GM18909 (cell line): Measurements from ENCODE around the gene CYTH1.

Experiments
- ATAC-seq: cut with Tn5 transposase; IDR thresholded peaks from one replicate; pipeline ENCODE4 v1.9.1; 2021; ENCODE audit warnings: mild to moderate bottlenecking; ENCODE audit not compliant: unreplicated experiment, poor library complexity

CYTH1 gene

GRCh38 chr17:78719630-78720298, 62.3 kb downstream of the CYTH1 start:
- ATAC-seq, result no peak

GRCh38 chr17:78718575-78719208, 63.4 kb downstream of the CYTH1 start:
- ATAC-seq, result no peak

DNA sequence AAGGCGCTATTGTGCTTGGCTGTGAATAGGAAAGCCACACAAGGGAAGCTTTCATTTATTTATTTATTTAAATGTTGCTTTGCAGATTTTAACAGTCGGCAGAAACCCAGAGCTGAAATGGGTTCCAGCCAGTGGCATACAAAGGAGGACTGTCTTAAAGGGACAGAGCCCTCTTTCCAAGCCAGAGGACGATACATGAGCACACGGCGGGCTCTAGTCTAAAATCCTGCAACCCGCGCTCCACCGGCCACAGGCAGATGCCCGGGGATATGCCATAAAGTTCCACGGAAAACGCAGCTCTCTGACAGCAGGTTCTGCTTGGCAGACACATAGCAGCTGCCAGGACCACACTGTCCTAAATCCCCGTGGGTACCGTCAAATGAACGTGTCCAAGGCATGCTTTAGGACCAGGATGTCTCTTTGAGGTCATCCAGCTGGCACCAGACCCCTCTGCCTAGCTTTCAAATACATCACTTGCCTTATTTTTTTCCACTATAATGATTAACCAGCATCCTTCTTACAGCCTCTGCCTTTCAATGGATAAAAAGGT, 64.6 kb downstream of the CYTH1 start:
- ATAC-seq, result no peak

GRCh38 chr17:78716814-78717393, 65.2 kb downstream of the CYTH1 start:
- ATAC-seq, result no peak

DNA sequence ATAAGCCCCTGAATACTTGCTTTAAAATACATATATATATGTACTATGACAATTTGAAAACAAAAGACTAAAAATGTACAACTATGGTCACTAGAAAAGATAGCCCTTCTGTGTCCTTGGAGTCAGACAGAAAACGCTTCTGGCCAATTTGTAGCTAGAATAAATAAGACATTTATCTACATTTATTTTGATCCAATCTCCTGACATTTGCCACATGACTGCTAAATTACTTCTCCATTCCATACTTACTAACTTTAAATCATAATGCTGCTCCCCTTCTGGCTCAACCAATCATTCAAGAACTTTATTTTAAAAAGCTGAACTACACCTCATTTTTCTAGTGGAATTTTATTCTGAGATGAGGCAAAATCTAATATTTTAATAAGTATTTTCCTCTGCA, 65.8 kb downstream of the CYTH1 start:
- ATAC-seq, result no peak

GRCh38 chr17:78715876-78716275, 66.2 kb downstream of the CYTH1 start:
- no peak for ATAC-seq

GRCh38 chr17:78715000-78715771, 66.9 kb downstream of the CYTH1 start:
- ATAC-seq, result no peak

DNA sequence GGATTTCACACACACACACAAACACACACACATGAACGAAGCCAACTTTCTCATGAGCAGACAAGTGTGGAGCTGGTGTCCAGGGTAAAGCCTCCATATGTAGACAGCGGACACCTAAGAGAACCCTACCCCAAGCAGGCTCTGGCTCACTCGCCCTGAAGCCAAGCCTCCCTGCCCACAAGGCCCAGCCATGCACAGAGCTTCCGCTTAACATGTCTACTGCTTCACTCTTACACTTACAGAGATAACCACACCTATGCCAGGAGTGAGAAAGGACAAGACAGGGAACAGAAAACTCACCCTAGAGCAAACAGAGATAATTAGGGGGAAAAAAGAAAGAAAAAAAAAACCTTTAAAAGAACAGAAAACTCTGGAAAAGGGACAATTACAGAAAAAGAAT, 67.5 kb downstream of the CYTH1 start:
- no peak for ATAC-seq

GRCh38 chr17:78712043-78712442, 70.0 kb downstream of the CYTH1 start:
- ATAC-seq, result no peak

DNA sequence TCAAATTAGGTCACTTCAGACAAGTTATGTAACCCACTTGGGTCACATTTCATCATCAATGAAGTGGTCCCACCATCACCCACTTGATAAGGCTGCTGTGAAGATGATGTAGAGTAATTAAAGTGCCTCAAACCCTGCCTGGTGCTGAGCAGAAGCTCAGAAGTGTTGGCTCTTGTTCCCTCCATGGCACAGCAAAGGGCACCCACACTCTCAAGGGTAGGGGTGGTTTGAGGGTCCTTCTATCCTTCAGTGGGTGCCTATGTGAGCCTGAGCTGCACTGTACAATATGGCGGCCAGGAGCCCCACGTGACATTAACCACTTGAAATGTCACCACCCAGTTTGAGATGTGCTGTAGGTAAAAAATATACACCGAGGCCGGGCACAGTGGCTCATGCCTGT, 71.5 kb downstream of the CYTH1 start:
- ATAC-seq, result no peak

DNA sequence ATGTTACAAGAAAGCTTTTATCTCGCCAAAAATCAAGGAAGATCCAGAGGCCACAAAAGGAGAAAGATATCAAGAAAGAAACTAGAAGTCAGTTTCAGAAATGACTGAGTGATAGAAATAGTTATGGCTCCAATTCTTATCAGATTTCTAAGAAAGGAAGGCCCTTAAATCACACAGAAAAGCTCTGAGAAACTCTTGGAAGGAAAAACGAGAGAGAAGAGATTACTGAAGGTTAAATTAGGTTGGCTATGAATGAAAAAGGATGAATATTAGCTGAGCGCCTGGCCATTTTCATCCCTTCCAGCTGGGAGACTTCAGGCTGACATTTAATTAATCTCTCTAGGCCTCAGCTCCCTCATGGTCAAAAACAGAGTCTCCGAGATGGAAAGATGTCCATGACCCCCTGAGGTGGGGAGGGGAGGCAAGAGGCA, 72.3 kb downstream of the CYTH1 start:
- no peak for ATAC-seq

DNA sequence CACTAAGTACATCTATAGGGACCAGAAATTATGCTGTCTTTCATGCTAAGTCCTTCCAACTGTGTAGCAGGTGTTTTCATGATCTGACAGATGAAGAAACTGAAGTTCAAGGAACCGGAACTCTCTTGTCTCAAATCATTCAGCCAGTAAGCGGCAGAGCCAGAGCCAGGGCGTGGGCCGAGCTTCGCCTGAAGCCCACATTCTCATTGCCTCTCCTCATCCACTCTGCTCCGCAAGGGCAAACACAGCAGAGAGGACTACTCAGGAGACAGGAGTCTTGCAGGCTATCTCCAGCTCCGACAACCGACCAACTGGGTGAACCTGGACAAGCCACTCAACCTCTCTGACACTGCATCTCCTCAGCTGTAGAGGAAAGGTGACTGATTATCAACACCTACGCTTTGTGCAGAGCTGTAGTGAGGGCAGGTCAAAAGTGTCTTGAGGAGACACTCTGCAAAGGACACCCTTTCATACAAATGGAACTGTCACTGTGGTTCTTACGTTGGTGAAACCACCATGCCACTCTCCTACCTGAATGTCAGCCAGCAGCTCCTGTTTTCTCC, 72.9 kb downstream of the CYTH1 start:
- peak; percentile 50 for ATAC-seq

DNA sequence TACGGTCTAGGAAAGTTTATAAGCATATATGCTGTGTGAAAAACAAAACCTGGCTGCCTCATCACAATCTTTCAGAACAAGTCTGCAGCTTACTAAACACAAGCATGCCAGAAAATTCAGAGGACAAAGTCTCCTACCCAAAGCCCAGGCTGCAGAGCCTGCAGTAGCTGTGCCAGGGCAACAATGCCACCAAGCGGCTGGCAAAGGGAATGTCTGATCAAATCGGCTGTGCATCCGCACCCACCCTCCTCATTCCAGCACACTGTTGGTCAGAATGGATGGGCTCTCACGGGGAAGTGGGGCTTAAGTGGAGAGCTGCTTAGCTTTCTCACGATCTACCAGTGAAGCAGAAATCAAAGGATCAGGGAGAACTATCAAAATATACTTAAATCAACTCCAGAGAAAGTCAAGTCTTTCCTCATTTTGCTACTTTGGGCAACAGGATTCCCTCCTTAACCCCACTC, 73.5 kb downstream of the CYTH1 start:
- ATAC-seq, result peak; percentile 40

GRCh38 chr17:78707923-78708322, 74.2 kb downstream of the CYTH1 start:
- no peak for ATAC-seq

DNA sequence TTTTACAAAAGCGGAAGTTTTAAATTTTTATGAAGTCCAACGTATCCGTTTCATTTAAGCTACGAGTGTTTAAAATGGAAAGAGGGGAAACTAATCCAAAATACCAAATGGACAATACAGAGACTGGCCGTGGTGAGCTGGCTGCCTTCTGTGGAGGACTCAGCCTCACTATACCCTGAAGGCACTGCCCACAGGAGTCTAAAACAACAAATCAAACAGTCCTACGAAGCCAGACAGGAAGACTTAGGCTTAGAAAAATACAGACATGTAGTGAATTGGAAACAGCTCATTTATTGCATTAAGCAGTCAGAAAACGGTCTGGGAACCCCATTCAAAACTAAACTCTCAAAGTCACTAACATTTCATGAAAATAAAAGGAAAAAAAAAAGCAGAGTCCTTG, 75.1 kb downstream of the CYTH1 start:
- ATAC-seq, result no peak

DNA sequence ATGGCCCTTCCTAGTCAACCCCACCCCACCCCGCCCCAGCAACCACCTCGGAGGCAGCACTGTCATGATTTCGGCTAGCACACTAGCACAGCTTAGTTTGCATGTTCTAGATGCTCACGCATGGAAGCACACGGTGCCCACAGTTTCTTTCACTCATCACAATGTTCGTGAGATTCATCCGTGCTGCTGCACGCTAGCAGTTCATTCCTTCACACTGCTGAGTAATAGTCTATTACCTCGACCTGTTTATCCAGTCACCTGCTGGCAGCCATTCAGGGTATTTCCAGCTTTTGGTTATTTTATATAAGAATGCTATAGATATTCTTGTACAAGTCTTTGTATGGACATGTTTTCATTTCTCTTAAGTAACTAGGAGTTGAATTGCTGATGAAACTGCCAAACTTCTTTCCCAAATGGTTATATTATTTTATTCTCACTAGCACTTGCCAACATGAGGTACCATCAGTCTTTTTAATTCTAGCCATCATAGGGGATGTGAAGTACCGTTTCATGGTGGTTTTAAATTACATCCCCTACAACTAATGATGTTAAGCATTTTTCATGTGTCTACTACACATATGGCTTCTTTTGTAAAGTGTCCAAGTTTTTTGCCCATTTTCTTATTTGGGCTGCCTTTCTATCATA, 75.7 kb downstream of the CYTH1 start:
- ATAC-seq, result peak; percentile 63

GRCh38 chr17:78705071-78705470, 77.0 kb downstream of the CYTH1 start:
- ATAC-seq, result no peak

DNA sequence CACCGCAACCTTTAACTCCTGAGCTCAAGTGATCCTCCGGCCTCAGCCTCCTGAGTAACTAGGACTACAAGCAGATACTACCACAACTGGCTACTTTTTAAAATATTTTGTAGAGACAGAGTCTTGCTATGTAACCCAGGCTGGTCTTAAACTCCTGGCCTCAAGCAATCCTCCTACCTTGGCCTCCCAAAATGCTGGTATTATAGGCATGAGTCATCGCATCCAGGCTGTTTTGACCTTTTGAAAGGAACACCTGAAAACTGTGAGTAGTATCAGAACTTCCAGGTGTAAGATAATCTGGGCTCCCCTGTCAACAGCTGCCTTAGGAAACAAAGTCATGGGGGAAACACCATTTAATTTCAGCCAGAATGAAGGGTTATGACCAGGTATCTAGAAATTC, 77.5 kb downstream of the CYTH1 start:
- no peak for ATAC-seq

DNA sequence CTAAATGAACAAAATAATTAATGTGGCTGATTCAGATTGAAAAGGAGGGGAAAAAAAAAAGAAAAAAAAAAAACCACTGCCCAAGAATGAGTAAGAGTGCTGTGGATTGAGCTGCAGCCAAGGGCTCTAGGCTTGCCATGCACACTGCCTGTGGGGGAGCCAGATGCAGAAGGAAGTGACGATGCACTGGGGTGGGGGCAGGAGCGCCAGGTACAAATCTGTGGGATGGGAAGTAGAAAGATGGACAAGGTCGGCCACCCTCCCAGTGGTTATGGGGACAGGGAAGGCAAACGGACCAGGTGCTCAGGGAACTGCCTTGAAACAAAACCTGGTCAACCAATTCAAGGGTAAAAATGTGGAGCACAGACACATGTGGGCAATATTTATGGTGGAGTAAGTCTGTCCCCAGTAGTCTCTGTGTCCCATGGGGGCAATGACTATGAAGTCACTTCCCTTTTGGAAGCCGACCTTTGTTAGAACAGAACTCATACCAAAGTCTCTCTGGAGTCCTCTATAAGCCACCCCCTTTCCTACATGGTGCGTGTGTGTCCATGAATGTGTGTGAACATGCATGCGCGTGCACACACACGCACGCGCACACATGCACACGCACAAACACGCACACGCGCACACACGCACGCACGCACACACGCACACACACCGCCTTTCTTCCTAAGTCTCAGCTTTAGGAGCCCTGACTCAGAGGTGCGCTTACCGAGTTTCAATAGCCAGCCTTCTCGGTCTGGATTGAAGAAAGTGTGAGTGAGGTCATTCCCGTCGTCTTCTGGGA, 84.3 kb downstream of the CYTH1 start:
- no peak for ATAC-seq
